ENCODE data around the gene FBL. TPM values are rescaled to one million over a fixed set of nuclear protein-coding genes. Genes with fewer than 3 reads are reported as not detected.
"Not testable (repeated sequence)": the region's sequence is repeated elsewhere in the genome, so short reads cannot be mapped to it uniquely, and the experiment has no call there.

The FBL gene
- total RNA-seq, 1 experiment from 2014 or later, result 437 TPM

DNA sequence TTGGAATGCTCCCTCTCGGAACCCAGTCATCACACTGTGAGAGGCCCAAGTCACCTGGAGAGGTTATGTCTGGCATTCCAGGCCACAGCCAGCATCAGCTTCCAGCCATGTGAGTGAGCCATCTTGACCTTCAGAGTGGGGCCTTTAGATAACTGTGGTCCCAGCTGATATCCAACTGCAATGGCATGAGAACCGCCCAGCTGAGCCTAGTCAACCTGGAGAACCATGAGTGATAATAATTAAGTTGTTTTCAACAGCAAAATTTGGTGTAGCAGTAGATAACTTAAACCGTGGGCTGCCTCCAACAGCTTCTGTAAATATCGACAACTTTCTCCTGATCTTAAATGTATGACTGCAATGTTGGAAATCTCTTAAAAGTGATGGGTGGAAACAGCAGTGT lies 36.8 kb downstream of the FBL start:
- Histone ChIP-seq H3K4me3 (no peak overlapping the region), H3F3A (ENCODE audit: insufficient read depth, low read depth) (no peaks in the 10 kb centered on the region), H3K79me2 (ENCODE audit: low read depth) (no peaks in the 10 kb centered on the region), H3K36me3 (ENCODE audit: low read depth) (no peaks in the 10 kb centered on the region), H3K27ac (no peak overlapping the region), H3K9me2 (ENCODE audit: insufficient read depth) (no peaks in the 10 kb centered on the region), H3K27me3 (ENCODE audit: insufficient read depth, low read depth) (peaks cover 10% of the 10 kb centered on the region; the same call in 1 of the 2 replicates), H3K4me1 (replicated peaks; ENCODE audit: insufficient read depth) (no peaks in the 10 kb centered on the region), H2AFZ (no peak overlapping the region), H3K4me2 (no peak overlapping the region), H4K20me1 (ENCODE audit: insufficient read depth) (no peaks in the 10 kb centered on the region), H3K9me3 (ENCODE audit: insufficient read depth, low read depth) (no peaks in the 10 kb centered on the region)
- POLR2A ChIA-PET (ENCODE audit: unreplicated experiment), result no interaction called here
- TF ChIP-seq EZH2 (IDR thresholded peaks at IDR 0.05; ENCODE audit: low read depth), result no peak
- TF ChIP-seq, protein P1, sequence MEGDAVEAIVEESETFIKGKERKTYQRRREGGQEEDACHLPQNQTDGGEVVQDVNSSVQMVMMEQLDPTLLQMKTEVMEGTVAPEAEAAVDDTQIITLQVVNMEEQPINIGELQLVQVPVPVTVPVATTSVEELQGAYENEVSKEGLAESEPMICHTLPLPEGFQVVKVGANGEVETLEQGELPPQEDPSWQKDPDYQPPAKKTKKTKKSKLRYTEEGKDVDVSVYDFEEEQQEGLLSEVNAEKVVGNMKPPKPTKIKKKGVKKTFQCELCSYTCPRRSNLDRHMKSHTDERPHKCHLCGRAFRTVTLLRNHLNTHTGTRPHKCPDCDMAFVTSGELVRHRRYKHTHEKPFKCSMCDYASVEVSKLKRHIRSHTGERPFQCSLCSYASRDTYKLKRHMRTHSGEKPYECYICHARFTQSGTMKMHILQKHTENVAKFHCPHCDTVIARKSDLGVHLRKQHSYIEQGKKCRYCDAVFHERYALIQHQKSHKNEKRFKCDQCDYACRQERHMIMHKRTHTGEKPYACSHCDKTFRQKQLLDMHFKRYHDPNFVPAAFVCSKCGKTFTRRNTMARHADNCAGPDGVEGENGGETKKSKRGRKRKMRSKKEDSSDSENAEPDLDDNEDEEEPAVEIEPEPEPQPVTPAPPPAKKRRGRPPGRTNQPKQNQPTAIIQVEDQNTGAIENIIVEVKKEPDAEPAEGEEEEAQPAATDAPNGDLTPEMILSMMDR (conservative IDR thresholded peaks at IDR 0.05), result no peak
- DNase-seq, result no peak
- CTCF ChIA-PET, result interaction anchor here (0.6 to 0.7 kb wide), 2 partner anchors 57 to 277 kb away, joined by 4 to 14 read pairs; partner anchors contain the start of gene EID2B
- no TSS peak for BruUV-seq (replicated peaks)
- intact Hi-C loops (cut with micrococcal nuclease; ENCODE audit: unreplicated experiment), result no loop called here

DNA sequence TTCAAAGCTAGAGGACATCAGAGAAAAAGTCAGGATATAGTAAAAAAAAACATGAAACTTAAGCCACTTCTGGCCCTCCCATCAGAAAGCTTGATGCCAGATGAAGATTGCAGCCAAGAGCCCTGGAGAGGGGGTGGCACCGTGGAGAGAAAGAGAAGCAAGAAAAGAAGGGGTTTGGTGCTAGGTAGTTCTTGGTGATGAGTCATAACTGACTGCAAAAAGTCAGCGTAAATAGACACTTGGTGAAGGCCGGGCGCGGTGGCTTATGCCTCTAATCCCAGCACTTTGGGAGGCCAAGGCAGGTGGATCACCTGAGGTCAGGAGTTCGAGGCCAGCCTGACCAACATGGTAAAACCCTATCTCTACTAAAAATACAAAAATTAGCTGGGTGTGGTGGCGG lies 37.5 kb downstream of the FBL start:
- H3F3A ChIP-seq (ENCODE audit: insufficient read depth, low read depth); POLR2A ChIA-PET (ENCODE audit: unreplicated experiment); H3K9me3 ChIP-seq (ENCODE audit: insufficient read depth, low read depth); intact Hi-C loops (cut with micrococcal nuclease; ENCODE audit: unreplicated experiment); H3K36me3 ChIP-seq (ENCODE audit: low read depth); H3K4me2 ChIP-seq; H4K20me1 ChIP-seq (ENCODE audit: insufficient read depth); H3K4me1 ChIP-seq (replicated peaks; ENCODE audit: insufficient read depth); H2AFZ ChIP-seq; H3K9me2 ChIP-seq (ENCODE audit: insufficient read depth); BruUV-seq (replicated peaks); DNase-seq; H3K4me3 ChIP-seq; H3K27ac ChIP-seq; H3K79me2 ChIP-seq (ENCODE audit: low read depth): not testable (repeated sequence)
- H3K27me3 ChIP-seq (ENCODE audit: insufficient read depth, low read depth), result peaks cover 10% of the 10 kb centered on the region; the same call in 1 of the 2 replicates
- CTCF ChIA-PET, result interaction anchor here (0.6 kb wide), 1 partner anchor 276 kb away, joined by 4 read pairs; the partner anchor contains the start of gene EID2B

DNA sequence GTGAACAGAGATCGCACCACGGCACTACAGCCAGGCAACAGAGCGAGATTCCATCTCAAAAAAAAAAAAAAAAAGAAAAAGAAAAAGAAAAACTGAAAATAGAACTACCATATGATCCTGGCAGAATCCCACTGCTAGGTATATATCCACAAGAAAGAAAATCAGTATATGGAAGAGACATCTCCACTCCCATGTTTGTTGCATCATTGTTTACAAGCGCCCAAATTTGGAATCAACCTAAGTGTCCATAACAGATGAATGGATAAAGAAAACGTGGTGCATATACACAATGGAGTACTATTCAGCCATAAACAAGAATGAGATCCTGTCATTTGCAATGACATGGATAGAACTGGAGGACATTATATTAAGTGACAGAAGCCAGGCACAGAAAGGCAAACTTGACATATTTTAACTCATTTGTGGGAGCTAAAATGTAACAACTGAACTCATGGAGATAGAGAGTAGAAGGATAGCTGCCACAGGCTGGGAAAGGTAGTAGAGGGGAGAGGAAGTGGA lies 38.3 kb downstream of the FBL start:
- CTCF ChIA-PET, result no interaction called here
- H4K20me1 ChIP-seq (ENCODE audit: insufficient read depth), result no peaks in the 10 kb centered on the region

More for the DNA sequence above, 38.3 kb downstream of the FBL start:
- H3K36me3 ChIP-seq (ENCODE audit: low read depth), result no peaks in the 10 kb centered on the region
- H3K79me2 ChIP-seq (ENCODE audit: low read depth), result no peaks in the 10 kb centered on the region
- POLR2A ChIA-PET (ENCODE audit: unreplicated experiment), result no interaction called here
- TF ChIP-seq, protein P1 (conservative IDR thresholded peaks at IDR 0.05), result no peak
- no peak for TF ChIP-seq EZH2 (IDR thresholded peaks at IDR 0.05; ENCODE audit: low read depth)
- no peaks in the 10 kb centered on the region for H3K9me3 ChIP-seq (ENCODE audit: insufficient read depth, low read depth)
- 0 out of 2 replicates have a peak, but pooled peaks cover 2% of the 10 kb centered on the region for H3K4me1 ChIP-seq (replicated peaks; ENCODE audit: insufficient read depth)
- H3F3A ChIP-seq (ENCODE audit: insufficient read depth, low read depth), result no peaks in the 10 kb centered on the region
- DNase-seq, result no peak
- BruUV-seq (replicated peaks), result no TSS peak
- no peak overlapping the region for H3K27ac ChIP-seq
- no peak overlapping the region for H3K4me3 ChIP-seq
- intact Hi-C loops (cut with micrococcal nuclease; ENCODE audit: unreplicated experiment), result no loop called here
- H3K27me3 ChIP-seq (ENCODE audit: insufficient read depth, low read depth), result peaks cover 10% of the 10 kb centered on the region; the same call in 1 of the 2 replicates
- H2AFZ ChIP-seq, result no peak overlapping the region
- H3K4me2 ChIP-seq, result no peak overlapping the region
- no peaks in the 10 kb centered on the region for H3K9me2 ChIP-seq (ENCODE audit: insufficient read depth)

All from PC-9 (cell line).